NOMO-1 (cell line): Measurements from ENCODE around the gene DPYD.

ENCODE experiments used
- DNase-seq, 2 experiments: peaks; one replicate each; lab custom pipeline; 2025; ENCODE audit not compliant: unreplicated experiment in 2 of 2; lab: John Stamatoyannopoulos, UW

The DPYD gene

GRCh38 chr1:97464305-97464704 is 456.5 kb downstream of the DPYD start:
- DNase-seq, result no peak

- DNase-seq, result peak; percentile 37 to 72
Measured at GRCh38 chr1:97461782-97462181, 459.1 kb downstream of the DPYD start.

GRCh38 chr1:97457446-97458089 is 463.3 kb downstream of the DPYD start:
- DNase-seq, result no peak

GRCh38 chr1:97451944-97452343 is 468.9 kb downstream of the DPYD start:
- no peak for DNase-seq

- peak in 1 of 2 experiments; percentile 5 for DNase-seq
Measured at GRCh38 chr1:97451046-97451826, 469.6 kb downstream of the DPYD start.

- no peak for DNase-seq
Measured at GRCh38 chr1:97441966-97442365, 478.9 kb downstream of the DPYD start.

GRCh38 chr1:97433824-97434177 is 487.0 kb downstream of the DPYD start:
- DNase-seq, result no peak

- DNase-seq, result peak; percentile 6 to 36
Measured at GRCh38 chr1:97433094-97433823, 487.6 kb downstream of the DPYD start.

- DNase-seq, result no peak
Measured at GRCh38 chr1:97427371-97427770, 493.5 kb downstream of the DPYD start.

- no peak for DNase-seq
Measured at GRCh38 chr1:97424209-97424608, 496.6 kb downstream of the DPYD start.

- no peak for DNase-seq
Measured at GRCh38 chr1:97423403-97423802, 497.4 kb downstream of the DPYD start.

- no peak for DNase-seq
Measured at GRCh38 chr1:97417661-97418060, 503.2 kb downstream of the DPYD start.

- no peak for DNase-seq
Measured at GRCh38 chr1:97414682-97415312, 506.0 kb downstream of the DPYD start.

- no peak for DNase-seq
Measured at GRCh38 chr1:97412737-97413136, 508.1 kb downstream of the DPYD start.

- DNase-seq, result no peak
Measured at GRCh38 chr1:97412166-97412565, 508.7 kb downstream of the DPYD start.

GRCh38 chr1:97396463-97396862 is 524.4 kb downstream of the DPYD start:
- no peak for DNase-seq

GRCh38 chr1:97392701-97393100 is 528.1 kb downstream of the DPYD start:
- no peak for DNase-seq

- DNase-seq, result no peak
Measured at GRCh38 chr1:97385536-97386277, 535.1 kb downstream of the DPYD start.

GRCh38 chr1:97384294-97384968 is 536.4 kb downstream of the DPYD start:
- DNase-seq, result no peak

- no peak for DNase-seq
Measured at GRCh38 chr1:97383797-97384196, 537.0 kb downstream of the DPYD start.
